Measurements from ENCODE around the gene SFT2D3.
A peak's percentile ranks its signal among the peaks of the same experiment; 100 is the strongest.

SFT2D3 gene

DNA sequence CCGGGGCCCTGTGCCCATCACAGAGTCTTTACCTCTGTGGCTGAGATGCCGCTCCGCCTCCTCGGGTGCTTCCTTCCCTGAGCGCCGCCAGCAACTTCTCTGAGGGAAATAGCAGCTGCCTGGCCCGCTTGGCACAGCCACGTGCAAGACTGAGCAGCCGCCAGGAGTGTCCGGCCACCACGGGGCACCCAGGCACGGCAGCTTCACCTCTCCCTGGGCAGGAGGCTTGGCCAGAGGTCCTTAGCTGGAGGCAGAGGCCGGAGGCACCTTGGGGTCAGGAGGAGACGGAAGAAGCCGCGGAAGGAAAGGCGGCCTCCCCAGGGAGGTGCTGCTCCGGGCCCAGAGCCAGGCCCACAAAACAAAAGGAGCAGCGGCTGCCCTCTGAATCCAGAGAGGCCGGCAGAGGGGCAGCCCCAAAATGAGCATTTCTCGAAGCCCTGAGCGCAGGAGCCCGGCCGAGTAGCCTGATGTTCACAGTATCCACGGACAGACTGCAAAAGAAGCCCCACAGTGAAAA is 20.0 kb upstream of the SFT2D3 start:
- no peak for DNase-seq (ENCODE audit: low read depth in 3 of 3, low spot score in 1 of 3)

DNA sequence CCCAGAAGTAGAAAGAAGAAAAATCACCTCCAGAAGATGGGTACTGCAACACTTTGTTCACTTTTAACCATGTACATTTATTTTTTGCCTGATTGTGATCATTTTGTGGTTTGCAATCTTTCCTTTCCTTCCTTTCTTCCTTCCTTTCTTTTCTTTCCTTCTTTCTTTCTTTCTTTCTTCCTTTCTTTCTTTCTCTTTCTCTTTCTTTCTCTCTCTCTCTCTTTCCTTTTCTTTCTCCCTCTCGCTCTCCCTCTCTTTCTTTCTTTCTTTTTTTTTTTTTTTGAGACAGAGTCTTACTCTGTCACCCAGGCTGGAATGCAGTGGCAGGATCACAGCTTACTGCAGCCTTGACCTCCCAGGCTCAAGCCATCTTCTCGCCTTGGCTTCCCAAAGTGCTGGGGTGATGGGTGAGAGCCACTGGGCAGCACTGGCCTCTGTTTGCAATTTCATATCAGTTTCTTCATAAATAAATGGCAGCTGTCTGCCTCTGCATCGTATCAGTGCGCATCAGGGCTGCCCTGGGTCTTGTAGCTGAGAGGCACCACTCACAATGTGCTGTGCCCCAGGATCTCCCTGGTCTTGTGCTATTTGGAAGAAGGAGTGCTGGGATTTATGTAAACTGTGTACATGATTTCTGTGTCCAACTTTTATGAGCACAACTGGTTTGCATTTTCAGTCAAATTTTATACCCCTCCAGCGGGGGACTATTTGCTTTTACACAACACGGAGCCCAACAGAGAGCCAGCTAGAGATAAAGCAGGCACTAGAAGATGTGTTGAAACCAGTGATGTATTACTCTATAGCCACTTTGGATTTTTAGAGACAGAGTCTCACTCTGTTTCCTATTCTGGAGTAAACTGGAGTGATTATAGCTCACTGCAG is 19.1 kb upstream of the SFT2D3 start:
- DNase-seq (ENCODE audit: low read depth in 3 of 3, low spot score in 1 of 3) = no peak

DNA sequence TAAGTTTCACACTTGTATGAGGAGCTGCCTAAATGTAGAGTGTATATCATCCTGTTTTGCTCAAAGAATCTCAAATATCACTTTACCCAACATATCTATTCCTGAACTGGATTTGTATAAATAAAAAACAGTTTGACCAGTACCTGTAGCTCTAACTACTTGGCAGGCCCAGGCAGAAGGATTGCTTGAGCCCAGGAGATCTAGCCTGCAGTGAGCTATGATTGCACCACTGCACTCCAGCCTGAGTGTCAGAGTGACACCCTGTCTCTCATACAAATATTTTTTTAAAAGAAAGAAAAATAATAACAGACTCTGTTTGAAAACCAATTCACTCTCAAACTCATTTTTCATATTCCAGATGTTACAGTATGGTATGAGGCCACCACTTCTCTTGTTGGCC is 18.2 kb upstream of the SFT2D3 start:
- no peak for DNase-seq (ENCODE audit: low read depth in 3 of 3, low spot score in 1 of 3)

DNA sequence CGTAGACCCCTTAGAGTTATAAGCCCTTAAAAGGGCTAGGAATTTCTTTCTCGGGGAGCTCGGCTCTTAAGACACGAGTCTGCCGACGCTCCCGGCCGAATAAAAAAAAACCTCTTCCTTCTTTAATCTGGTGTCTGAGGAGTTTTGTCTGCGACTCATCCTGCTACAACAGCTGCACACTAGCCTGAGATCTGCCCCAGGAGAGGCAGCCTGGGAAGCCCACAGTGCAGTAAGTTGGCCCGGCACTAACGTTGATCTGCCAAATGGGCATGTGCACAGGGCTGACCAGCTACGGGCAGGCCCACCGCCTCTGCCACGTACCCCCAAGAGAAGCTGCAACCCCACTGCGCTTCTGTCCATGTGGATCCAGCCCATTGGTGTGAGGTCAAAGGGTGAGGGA is 17.5 kb upstream of the SFT2D3 start:
- DNase-seq (ENCODE audit: low read depth in 3 of 3, low spot score in 1 of 3) = no peak

DNA sequence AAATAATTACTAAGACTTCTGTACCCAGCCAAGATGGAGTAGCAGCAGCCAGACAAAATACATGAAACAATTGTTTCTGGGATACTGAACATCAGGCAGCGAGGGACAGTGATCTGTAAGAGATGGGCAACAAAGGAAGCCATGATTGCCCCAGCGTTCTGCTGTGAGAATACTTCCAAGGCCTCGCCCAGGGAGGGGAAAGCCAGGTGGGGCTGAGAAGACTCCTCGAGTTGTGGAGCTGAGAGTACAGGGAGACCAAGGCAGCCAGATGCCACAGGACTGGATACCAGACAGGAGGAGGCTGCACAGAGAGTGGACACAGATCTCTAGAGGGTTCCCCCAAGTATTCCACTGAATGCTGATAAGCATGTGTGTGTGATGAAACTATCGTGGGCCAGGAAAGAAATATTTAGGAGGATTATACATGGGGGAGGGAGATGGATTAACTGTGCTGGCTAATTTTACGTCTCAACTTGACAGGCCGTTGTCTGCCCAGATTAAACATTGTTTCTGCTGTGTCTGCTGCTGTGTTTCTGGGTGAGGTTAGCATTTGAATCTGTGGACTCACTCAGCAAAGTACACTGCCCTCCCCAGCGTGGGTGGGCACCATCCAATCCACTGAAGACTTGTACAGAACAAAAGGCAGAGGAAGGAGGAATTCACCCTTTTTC is 15.8 kb upstream of the SFT2D3 start:
- no peak for DNase-seq (ENCODE audit: low read depth in 3 of 3, low spot score in 1 of 3)

DNA sequence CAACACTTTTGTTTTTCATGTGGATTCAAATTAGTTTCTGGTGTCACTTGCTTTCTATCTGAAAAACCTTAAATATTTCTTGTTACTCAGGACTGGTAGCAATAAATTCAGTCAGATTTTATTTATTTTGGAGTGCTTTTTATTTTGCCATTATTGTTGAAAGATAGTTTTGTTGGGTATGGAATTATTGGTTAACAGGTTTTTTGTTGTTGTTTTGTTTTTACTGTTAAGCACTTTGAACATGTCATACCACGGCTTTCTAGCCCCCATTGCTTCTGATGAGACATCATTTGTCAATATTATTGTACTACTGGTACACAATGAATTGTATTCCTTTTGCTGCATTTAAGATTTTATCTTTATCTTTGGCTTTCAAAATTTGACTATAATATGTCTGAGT is 12.9 kb upstream of the SFT2D3 start:
- no peak for DNase-seq (ENCODE audit: low read depth in 3 of 3, low spot score in 1 of 3)

DNA sequence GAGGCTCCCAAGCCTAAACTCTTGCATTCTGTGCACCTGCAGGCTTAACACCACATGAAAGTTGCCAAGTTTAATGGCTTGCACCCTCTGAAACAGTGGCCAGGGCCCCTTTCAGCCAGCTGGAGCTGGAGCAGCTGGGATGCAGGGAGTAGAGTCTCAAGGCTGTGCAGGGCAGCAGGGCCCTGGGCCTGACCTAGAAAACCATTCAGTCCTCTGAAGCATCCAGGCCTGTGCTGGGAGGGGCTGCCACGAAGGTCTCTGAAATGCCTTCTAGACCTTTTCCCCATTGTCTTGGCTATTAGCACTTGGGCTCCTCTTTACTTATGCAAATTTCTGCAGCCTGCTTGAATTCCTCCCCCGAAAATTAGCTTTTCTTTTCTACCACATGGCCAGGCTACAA is 10.6 kb upstream of the SFT2D3 start:
- no peak for DNase-seq (ENCODE audit: low read depth in 3 of 3, low spot score in 1 of 3)

DNA sequence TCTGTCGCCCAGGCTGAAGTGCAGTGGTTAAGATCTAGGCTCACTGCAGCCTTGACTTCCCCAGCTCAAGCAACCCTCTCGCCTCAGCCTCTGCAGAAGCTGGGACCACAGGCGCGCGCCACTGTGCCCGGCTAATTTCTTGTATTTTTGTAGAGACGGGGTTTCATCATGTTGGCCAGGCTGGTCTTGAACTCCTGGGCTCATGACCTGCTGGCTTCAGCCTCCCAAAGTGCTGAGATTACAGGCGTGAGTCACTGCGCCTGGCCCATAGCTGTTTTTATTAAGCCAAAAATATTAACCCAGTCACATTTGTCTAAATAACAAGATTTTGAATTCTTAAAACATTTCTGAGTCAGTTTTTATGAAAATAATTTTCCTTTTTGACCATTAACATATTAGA is 6.3 kb upstream of the SFT2D3 start:
- no peak for DNase-seq (ENCODE audit: low read depth in 3 of 3, low spot score in 1 of 3)

DNA sequence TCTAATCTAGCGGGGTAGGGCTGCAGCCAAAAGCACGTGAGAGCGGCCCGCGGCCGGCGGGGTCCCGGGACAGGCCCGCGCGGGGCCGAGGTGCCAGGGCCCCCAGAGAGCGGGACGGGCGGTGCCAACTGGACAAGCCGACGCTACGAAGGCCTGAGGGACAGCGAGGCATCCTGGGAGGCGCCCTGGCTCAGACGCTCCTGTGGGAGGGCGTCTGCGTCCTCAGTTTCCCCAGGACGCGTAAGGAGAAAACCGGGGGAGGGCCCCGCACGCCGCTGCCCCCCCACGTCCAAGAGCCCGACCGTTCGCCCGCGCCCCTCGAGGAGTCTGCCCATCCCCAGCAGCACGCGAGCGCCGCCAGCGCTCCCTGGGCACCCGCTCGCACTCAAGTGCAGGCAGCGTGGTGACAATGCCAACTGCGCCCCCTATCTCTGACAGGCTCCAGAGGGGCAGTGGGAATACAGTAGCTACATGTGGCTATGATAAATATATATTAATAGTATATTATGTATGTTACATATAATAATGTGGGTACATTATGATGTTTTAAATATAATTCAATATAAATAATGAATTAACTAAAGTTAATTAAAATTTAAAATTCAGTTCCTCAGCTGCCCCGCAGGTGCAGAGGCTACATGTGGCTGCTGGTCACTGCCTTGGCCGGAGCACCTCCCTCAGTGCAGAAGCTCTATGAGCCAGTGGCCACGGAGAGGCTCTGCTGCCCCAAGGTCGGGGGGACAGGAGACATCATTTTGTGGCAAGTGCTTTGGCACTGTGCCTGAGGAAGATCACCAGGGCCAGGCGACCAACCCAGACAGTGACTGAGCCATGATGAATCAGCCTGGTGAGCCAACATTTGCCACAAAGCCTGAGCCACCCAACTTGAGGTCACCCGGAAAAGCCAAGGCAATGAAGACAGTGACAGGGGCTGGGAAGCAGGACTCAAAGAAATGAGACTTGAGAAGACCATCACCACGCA is 5.5 kb upstream of the SFT2D3 start:
- DNase-seq (ENCODE audit: low read depth in 3 of 3, low spot score in 1 of 3) = peak in 1 of 3 donors; percentile 35

DNA sequence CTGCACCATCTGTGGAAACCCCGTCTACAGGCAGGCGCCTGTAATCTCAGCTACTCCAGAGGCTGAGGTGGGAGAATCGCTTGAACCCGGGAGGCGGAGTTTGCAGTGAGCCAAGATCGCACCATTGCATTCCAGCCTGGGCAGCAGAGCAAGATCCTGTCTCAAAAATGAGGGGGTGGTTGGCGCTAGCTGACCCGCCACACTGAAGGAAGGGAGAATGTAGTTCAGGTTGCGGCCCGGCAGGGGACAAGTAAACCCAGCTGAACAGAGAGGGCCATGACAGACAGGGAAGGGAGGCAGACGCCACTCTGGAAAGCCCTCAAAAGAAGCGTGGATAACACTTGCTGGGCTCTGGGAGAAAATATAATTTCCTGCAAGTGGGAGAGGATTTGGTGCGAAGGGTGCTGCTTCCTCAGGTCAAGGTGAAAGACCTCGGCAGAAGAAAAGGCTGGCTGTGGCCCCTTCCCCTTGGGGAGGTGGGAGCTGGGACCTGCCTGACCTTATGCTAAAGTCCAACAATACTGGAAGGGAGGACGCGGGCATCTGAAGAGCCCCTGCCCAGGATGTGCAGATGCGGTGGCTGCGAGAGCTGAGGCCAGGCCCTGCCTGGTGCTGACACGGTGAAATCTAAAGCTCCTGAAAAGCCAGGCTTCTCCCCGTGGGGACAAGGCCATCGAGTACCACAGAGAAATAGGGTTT is 3.7 kb upstream of the SFT2D3 start:
- DNase-seq (ENCODE audit: low read depth in 3 of 3, low spot score in 1 of 3) = no peak

DNA sequence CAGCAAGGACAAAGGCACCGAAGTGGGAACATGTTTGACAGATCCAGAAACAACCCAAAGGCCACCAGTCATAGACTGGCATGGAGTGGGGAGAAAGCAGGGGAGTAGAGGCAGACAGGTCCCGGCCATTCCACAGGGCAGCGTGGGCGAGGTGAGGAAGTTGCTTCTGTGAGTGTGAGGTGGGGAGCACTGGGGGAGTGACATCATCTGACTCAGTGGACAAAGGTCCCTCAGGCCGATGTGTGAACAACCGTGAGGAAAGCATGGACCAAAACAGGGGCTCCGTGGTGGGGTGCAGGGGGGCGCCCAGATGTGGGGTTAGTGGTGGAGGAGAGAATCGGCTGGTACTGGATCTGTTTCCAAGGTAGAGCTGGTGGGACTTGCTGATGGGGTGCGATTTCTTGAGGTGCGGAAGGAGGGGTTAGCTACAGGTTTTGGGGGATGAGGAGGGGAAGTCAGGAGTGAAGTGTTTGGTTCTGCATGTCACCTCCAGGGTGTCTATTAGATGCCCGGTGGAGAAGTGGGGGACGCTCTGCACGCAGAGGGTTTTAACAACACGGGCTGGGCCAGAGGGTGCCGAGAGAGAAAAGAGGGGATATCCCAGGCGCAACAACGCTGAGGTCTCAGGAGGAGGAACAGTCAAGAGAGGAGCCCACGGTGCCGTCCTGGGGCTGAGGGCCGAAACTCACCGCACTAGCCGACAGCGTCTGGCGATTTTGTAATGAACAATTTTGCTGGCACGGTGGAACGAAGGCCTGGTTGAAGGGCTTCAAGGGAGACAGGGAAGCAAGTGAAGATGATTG is 2.5 kb upstream of the SFT2D3 start:
- DNase-seq (ENCODE audit: low read depth in 3 of 3, low spot score in 1 of 3) = no peak

DNA sequence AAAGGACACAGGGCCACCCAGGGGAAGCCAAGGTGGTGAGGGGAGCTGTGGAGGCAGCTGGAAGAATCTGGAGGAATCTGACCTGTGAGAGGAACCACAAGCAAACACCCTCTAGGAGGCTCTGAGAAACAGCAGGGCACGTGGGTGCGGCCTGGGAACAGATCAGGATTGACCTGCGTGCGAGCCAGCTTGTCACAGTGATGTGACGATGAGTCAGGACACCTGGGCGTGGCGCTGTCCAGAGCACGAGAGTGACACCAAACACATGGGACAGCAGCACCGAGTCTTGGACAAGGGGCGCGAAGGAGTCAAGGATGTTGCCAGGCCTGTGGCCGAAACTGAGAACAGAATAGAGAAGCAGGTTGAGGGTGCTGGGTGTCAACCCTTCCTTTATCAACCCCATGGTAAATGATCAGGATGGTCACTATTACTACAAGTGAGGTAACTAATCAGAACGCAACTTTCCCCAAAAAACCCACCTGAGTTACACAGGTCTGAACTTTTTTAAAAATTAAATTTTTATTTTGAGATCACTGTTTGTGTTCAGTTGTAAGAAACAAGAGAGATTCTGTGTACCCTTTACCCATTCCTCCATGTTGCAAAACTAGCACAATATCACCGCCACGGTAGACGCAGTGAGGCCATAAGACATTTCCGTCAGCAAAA is 637 bp upstream of the SFT2D3 start:
- DNase-seq (ENCODE audit: low read depth in 3 of 3, low spot score in 1 of 3) = no peak

DNA sequence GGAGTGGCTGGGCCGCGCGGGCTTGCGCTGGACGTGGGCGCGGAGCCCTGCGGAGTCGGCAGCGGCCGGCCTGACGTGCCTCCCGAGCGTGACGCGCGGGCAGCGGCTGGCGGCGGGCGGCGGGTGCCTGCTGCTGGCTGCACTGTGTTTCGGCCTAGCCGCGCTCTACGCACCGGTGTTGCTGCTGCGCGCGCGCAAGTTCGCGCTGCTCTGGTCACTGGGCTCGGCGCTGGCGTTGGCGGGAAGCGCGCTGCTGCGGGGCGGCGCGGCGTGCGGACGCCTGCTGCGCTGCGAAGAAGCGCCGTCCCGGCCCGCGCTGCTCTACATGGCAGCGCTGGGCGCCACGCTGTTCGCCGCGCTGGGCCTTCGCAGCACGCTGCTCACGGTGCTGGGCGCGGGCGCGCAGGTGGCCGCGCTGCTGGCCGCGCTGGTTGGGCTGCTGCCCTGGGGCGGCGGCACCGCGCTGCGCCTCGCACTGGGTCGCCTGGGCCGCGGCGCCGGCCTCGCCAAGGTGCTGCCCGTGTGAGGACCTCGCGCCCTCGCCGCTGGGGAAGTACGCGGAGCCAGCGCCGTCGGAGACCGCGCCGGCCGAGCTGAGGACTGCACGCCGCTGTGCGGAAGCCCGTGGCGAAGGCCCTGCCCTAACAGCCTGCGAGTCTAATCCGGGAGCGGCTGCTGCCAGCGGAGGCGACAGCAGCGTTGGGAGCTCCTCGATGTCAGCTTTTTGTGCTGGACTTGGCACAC is 526 bp downstream of the SFT2D3 start:
- peak; percentile 43 to 65 (median 60) for DNase-seq (ENCODE audit: low read depth in 3 of 3, low spot score in 1 of 3)

DNA sequence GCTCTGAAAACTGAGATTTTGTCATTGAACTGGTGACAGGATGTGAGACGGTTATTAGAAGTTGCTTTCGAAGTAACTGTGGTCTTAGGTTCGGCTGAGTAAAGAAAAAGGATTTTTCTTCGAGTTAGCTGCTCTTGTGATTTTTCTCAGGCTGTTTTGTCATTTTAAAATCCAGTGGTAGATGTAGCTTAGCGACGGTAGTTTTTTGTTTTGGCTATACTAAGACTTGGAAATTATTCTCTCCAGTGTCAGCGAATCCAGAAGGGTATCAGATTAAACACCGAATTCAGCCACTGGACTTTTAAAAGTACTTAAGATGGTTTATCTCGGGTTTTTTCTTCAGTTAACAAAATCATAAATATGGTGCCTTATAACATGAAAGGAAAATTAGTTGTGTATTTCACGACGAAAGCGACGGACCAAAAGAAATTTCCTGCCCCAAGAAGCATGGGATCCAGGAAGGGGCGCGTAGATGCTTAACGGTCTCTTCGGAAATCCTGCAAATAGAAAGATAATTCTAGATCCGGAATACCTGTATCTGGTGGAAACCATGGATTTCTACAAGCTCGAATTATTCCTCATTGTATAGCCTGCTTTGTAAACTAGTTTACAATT is 1.2 kb downstream of the SFT2D3 start:
- no peak for DNase-seq (ENCODE audit: low read depth in 3 of 3, low spot score in 1 of 3)

DNA sequence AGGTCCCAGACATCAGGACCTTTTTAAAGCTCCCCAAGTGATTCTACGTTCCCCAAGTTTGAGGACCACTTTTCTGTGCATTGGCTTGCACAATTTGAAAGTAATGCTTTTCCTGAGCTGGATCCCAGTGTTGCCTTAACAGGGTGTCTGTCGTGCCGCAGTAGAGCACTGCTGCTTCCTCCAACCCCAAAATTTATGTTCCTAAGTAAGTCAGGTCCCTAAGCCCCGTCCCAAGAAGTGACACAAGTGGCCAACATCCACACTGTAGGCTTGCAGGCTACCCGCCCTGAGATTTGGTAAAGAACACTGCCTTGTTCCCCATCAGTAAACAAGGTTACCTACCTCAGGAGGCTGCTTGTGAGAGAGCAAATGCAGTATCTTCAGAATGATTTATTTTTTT is 2.0 kb downstream of the SFT2D3 start:
- DNase-seq (ENCODE audit: low read depth in 3 of 3, low spot score in 1 of 3) = no peak

DNA sequence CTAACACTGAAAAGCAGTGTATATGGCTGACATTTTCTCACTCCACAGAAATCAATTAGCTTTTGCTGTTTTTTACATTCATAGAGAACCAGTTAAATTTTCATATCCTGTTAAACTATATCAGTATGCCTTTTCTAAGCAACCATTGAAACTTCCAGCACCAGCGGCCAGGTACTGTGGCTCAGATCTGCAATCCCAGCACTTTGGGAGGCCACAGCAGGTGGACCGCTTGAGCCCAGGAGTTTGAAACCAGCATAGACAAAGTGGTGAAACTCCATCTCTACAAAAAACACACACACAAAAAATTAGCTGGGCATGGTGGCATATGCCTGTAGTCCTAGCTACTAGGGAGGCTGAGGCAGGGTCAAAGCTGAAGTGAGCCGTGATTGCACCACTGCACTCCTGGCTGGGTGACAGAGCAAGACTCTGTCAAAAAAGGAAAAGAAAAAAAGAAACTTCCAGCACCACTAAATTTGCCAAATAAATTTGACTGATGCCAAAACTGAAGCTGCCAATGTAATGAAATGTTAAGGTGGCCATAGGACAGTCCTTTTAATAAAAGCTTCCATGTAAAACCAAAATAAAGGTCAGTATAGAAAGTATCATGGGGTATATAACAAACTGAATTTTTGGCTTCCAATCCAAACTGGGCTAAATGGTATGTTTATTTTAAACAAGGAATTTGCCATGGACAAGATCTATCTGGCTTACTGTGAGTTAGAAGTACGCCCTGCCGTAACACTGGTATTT is 3.5 kb downstream of the SFT2D3 start:
- no peak for DNase-seq (ENCODE audit: low read depth in 3 of 3, low spot score in 1 of 3)

DNA sequence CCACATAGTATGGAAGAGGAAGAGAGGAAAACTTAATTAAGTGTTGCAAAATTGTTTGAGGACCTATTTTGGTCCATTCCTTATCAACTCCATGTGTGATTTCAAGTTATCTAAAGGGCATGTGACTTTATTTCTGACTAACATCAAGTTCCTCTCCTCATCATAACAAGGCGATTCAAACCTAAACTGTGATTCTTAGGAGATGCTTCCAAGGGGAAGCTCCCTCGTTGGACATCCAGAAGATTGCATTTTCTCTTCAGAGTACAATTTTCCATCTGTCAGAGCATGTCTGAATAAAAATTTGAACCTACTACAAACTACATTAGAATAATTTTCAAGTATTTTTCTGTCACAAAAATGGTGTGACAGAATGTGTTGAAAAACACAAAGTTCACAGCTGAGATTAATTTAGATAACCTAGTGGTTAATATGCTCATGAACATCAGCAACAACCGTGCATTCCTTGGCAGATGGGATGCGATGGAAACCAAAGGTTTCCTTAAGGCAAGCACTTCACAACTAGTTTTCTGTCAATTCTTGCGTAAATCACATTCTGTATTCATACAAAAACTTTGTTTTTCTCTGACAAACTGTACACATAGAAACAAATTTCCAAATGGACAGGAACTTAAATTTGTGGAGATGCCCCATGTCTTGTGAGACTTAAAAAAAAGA is 4.2 kb downstream of the SFT2D3 start:
- no peak for DNase-seq (ENCODE audit: low read depth in 3 of 3, low spot score in 1 of 3)

Data from stimulated activated CD4-positive, alpha-beta T cell treated with anti-CD3 and anti-CD28 coated beads, TNF-alpha, amount 100 ng/mL, for 1 hour (primary cell).